GM19372 (cell line): ENCODE data around the gene TRIM10.
"Not testable (repeated sequence)": the region's sequence is repeated elsewhere in the genome, so short reads cannot be mapped to it uniquely, and the experiment has no call there.

Source experiments
- ATAC-seq: cut with Tn5 transposase; IDR thresholded peaks from one replicate; pipeline ENCODE4 v1.9.1; 2021; ENCODE audit warnings: mild to moderate bottlenecking, low read depth, moderate library complexity; ENCODE audit not compliant: unreplicated experiment

Gene TRIM10

GRCh38 chr6:30155520-30156261 lies 5.3 kb downstream of the TRIM10 start:
- no peak for ATAC-seq

- ATAC-seq: no peak
Measured at GRCh38 chr6:30154709-30155519, 6.1 kb downstream of the TRIM10 start.

GRCh38 chr6:30154061-30154460 lies 7.0 kb downstream of the TRIM10 start:
- no peak for ATAC-seq

- ATAC-seq: no peak
Measured at GRCh38 chr6:30152910-30153610, 8.0 kb downstream of the TRIM10 start.

- no peak for ATAC-seq
Measured at GRCh38 chr6:30152016-30152673, 8.9 kb downstream of the TRIM10 start.

GRCh38 chr6:30151580-30151979 lies 9.4 kb downstream of the TRIM10 start:
- no peak for ATAC-seq

- ATAC-seq: no peak
Measured at GRCh38 chr6:30150671-30151395, 10.2 kb downstream of the TRIM10 start.

- no peak for ATAC-seq
Measured at GRCh38 chr6:30149858-30150550, 11.0 kb downstream of the TRIM10 start.

GRCh38 chr6:30149234-30149633 lies 11.8 kb downstream of the TRIM10 start:
- ATAC-seq: no peak

- ATAC-seq: no peak
Measured at GRCh38 chr6:30147096-30147495, 13.9 kb downstream of the TRIM10 start.

- no peak for ATAC-seq
Measured at GRCh38 chr6:30145818-30146217, 15.2 kb downstream of the TRIM10 start.

GRCh38 chr6:30144811-30145210 lies 16.2 kb downstream of the TRIM10 start:
- ATAC-seq: no peak

GRCh38 chr6:30143780-30144179 lies 17.2 kb downstream of the TRIM10 start:
- ATAC-seq: no peak

GRCh38 chr6:30142665-30143064 lies 18.3 kb downstream of the TRIM10 start:
- no peak for ATAC-seq

GRCh38 chr6:30140240-30140639 lies 20.8 kb downstream of the TRIM10 start:
- not testable (repeated sequence) for ATAC-seq

GRCh38 chr6:30136570-30137286 lies 24.3 kb downstream of the TRIM10 start:
- ATAC-seq: no peak

- ATAC-seq: no peak
Measured at GRCh38 chr6:30135757-30136156, 25.3 kb downstream of the TRIM10 start, which contains the start of gene TRIM40. TRIM40 (plus strand) TSS chr6:30136140; CDS start chr6:30137037, 897 bp downstream.

- no peak for ATAC-seq
Measured at GRCh38 chr6:30135147-30135546, 25.9 kb downstream of the TRIM10 start.
